HepG2 (cell line): ENCODE measurements around the gene MICA. TPM values are rescaled to one million over a fixed set of nuclear protein-coding genes. Genes with fewer than 3 reads are reported as not detected.

ENCODE experiments used
- ATAC-seq: fragments of 200-7000 bp; cut with Tn5 transposase; 3 replicates; pipeline ENCODE4 v1.9.1; 2020; ENCODE audit warnings: mild to moderate bottlenecking, moderate library complexity
- BruUV-seq: library from RNA; stranded (reverse); fragments of 400-500 nt; replicated peaks from 2 replicates; lab custom pipeline; 2021; lab: Mats Ljungman, UMichigan
- CTCF ChIA-PET: fragments of 300-600 bp; formaldehyde crosslinking; extraction: SDS; loops from one replicate; lab custom pipeline; 2021; ENCODE audit warnings: low total read pairs, inconsistent platforms, low intra/inter-chr PET ratio; lab: Yijun Ruan, JAX
- POLR2A ChIA-PET: fragments of 350-600 bp; sonication (Branson Sonifier 250); formaldehyde crosslinking; loops from one replicate; lab custom pipeline; 2020; ENCODE audit warnings: antibody characterized with exemption, inconsistent platforms; lab: Yijun Ruan, JAX
- DNase-seq: peaks from one replicate; pipeline ENCODE4 v3.0.0-alpha.2; 2015; ENCODE audit warnings: low spot score
- FAIRE-seq: peaks from 3 replicates; lab custom pipeline; 2011; peaks lifted over from hg19 to GRCh38; lab: Jason Lieb, UNC
- H2AFZ ChIP-seq: one replicate; pipeline ENCODE4 v1.6.1; 2011; ENCODE audit warnings: low read length, inconsistent platforms
- H3K27ac ChIP-seq: fragments of 300-600 bp; 3 replicates; pipeline ENCODE4 v1.8.0; 2011; ENCODE audit warnings: mixed run types, mild to moderate bottlenecking, mixed read lengths, low read length, inconsistent platforms; ENCODE audit not compliant: insufficient read depth; ENCODE audit errors: extremely low read length
- H3K27me3 ChIP-seq, 2 experiments: fragments of 200-600 bp in 1 of 2; 2 replicates in 1 of 2; 3 replicates in 1 of 2; pipeline versions ENCODE4 v1.6.0 to v1.8.0; 2011; ENCODE audit warnings: low read length in 2 of 2, mild to moderate bottlenecking in 2 of 2, moderate library complexity in 2 of 2, inconsistent platforms in 1 of 2; ENCODE audit not compliant: insufficient read depth in 2 of 2, control insufficient read depth in 1 of 2
- H3K36me3 ChIP-seq, 2 experiments: fragments of 200-600 bp in 1 of 2; replicated peaks in 1 of 2; 2 replicates in 1 of 2; 3 replicates in 1 of 2; pipeline versions ENCODE4 v1.5.1 to v1.8.0; 2011; ENCODE audit warnings: low read length in 2 of 2, inconsistent platforms in 1 of 2; ENCODE audit not compliant: insufficient read depth in 2 of 2, control insufficient read depth in 1 of 2
- H3K4me1 ChIP-seq: 2 replicates; pipeline ENCODE4 v1.5.1; 2012; ENCODE audit warnings: low read length, inconsistent platforms; ENCODE audit not compliant: insufficient read depth
- H3K4me2 ChIP-seq: 2 replicates; pipeline ENCODE4 v1.6.0; 2011; ENCODE audit warnings: low read depth, low read length, inconsistent platforms
- H3K4me3 ChIP-seq, 3 experiments: fragments of 200-600 bp in 1 of 3; sonication (generic), shearing (Covaris generic) in 1 of 3; replicated peaks in 1 of 3; 2 replicates each; pipeline ENCODE4 v1.5.1; 2011 to 2016; ENCODE audit warnings: low read length in 3 of 3, inconsistent platforms in 2 of 3, low read depth in 2 of 3, mild to moderate bottlenecking in 2 of 3, control low read depth in 1 of 3, mixed read lengths in 1 of 3; ENCODE audit not compliant: insufficient read depth in 1 of 3
- H3K79me2 ChIP-seq: one replicate; pipeline ENCODE4 v1.6.1; 2011; ENCODE audit warnings: low read length, inconsistent platforms; ENCODE audit not compliant: insufficient read depth
- H3K9ac ChIP-seq: 2 replicates; pipeline ENCODE4 v1.6.0; 2011; ENCODE audit warnings: mild to moderate bottlenecking, low read depth, low read length, inconsistent platforms; ENCODE audit not compliant: insufficient read depth
- H3K9me3 ChIP-seq: 2 replicates; pipeline ENCODE4 v1.5.1; 2012; ENCODE audit warnings: mild to moderate bottlenecking, low read length
- H4K20me1 ChIP-seq: 2 replicates; pipeline ENCODE4 v1.6.0; 2011; ENCODE audit warnings: inconsistent platforms, mild to moderate bottlenecking, low read length, moderate library complexity; ENCODE audit not compliant: insufficient read depth
- BRCA1 ChIP-seq: sonication (generic); formaldehyde crosslinking; IDR thresholded peaks from 2 replicates; pipeline ENCODE4 v1.4.0; 2020; ENCODE audit warnings: missing genetic modification reagents
- CBX2 ChIP-seq, 2 experiments: fragments of 200-600 bp in 1 of 2; sonication (generic); formaldehyde crosslinking in 1 of 2; IDR thresholded peaks; 2 replicates each; pipeline versions ENCODE4 v1.7.0 to v1.8.1; 2018 to 2022; ENCODE audit warnings: low read depth in 2 of 2, low read length in 1 of 2, mild to moderate bottlenecking in 1 of 2, missing genetic modification reagents in 1 of 2
- FOSL2 ChIP-seq: sonication (generic); formaldehyde crosslinking; IDR thresholded peaks from 2 replicates; pipeline ENCODE4 v1.4.0; 2020; ENCODE audit warnings: missing genetic modification reagents
- HBP1 ChIP-seq: IDR thresholded peaks from 2 replicates; pipeline ENCODE4 v1.6.1; 2016; ENCODE audit warnings: low read depth, control low read depth
- KAT7 ChIP-seq: IDR thresholded peaks from 2 replicates; pipeline ENCODE4 v1.6.1; 2018; ENCODE audit warnings: borderline replicate concordance, missing compliant biosample characterization
- KMT2A ChIP-seq: sonication (generic); formaldehyde crosslinking; IDR thresholded peaks from 2 replicates; pipeline ENCODE4 v1.4.0; 2020; ENCODE audit warnings: missing genetic modification reagents
- MXI1 ChIP-seq: IDR thresholded peaks from 3 replicates; pipeline ENCODE4 v1.6.1; 2012; ENCODE audit warnings: low read depth, low read length, inconsistent platforms, borderline replicate concordance
- SALL2 ChIP-seq: sonication (generic); formaldehyde crosslinking; IDR thresholded peaks from 2 replicates; pipeline ENCODE4 v1.8.1; 2023; ENCODE audit warnings: mild to moderate bottlenecking, missing genetic modification reagents, inconsistent platforms
- TOE1 ChIP-seq: sonication (generic); formaldehyde crosslinking; IDR thresholded peaks from 2 replicates; pipeline ENCODE4 v1.4.0; 2020; ENCODE audit warnings: mild to moderate bottlenecking, missing genetic modification reagents
- ZC3H4 ChIP-seq: sonication (generic); formaldehyde crosslinking; IDR thresholded peaks from 2 replicates; pipeline ENCODE4 v1.4.0; 2020; ENCODE audit warnings: missing genetic modification reagents, borderline replicate concordance
- ZGPAT ChIP-seq: IDR thresholded peaks from 2 replicates; pipeline ENCODE4 v1.6.1; 2016; ENCODE audit warnings: mild to moderate bottlenecking
- ZNF414 ChIP-seq: sonication (generic); formaldehyde crosslinking; IDR thresholded peaks from 2 replicates; pipeline ENCODE4 v1.5.0; 2020; ENCODE audit warnings: missing genetic modification reagents
- WGBS: methylation state at CpG from one replicate; pipeline ENCODE4 v1.1.6; 2017; ENCODE audit warnings: low lambda C conversion rate; 5-methylcytosine and 5-hydroxymethylcytosine counted together
- in situ Hi-C: cut with HindIII; loops from 2 replicates; pipeline ENCODE4 v1.10.0; 2017; ENCODE audit warnings: low pct_unique_long_range_greater_than_20kb; ENCODE audit not compliant: extremely low pct_ligation_motif_present
- intact Hi-C: fragments of 100-400 bp; cut with micrococcal nuclease; formaldehyde crosslinking; loops from one replicate; pipeline ENCODE4 v1.10.0; 2022; ENCODE audit not compliant: unreplicated experiment
- polyA plus RNA-seq, 8 experiments: library from polyadenylated mRNA; depleted of rRNA in 3 of 8; stranded (reverse) in 7 of 8; unstranded in 1 of 8; fragments of >200 nt; fragmentation: Illumina TruSeq in 4 of 8; extraction: Trizol in 4 of 8; gene quantifications; 2 replicates each; pipeline versions ENCODE4 v1.2.1 to v1.2.3, GENCODE V29; 2011 to 2016; ENCODE audit warnings: low read depth in 4 of 8, missing spikeins in 1 of 8, mixed read lengths in 1 of 8; ENCODE audit not compliant: insufficient read depth in 1 of 8
- total RNA-seq, 5 experiments: library from RNA; depleted of rRNA; stranded (reverse); fragments of >200 nt; fragmentation: Illumina TruSeq; extraction: Trizol; gene quantifications; 2 replicates each; pipeline ENCODE4 v1.2.3, GENCODE V29; 2016; ENCODE audit warnings: low read depth in 1 of 5

The MICA gene
- total and polyA plus RNA-seq, 2 of the 13 experiments (the other 11 are each of a cell fraction or from before 2014, with no cell fraction given): 21.6 to 38.1 TPM

- TF ChIP-seq KAT7 (CRISPR knock-in tag): no peak
- TF ChIP-seq ZC3H4 (CRISPR knock-in tag): no peak
- no peak for TF ChIP-seq ZGPAT
- no peak for TF ChIP-seq MXI1
- TF ChIP-seq CBX2 (IDR thresholded peaks at IDR 0.05; ENCODE audit: low read depth, low read length): no peak
- no peak for TF ChIP-seq CBX2 (CRISPR knock-in tag; IDR thresholded peaks at IDR 0.05; ENCODE audit: low read depth)
Measured at GRCh38 chr6:31354158-31354863, 49.1 kb upstream of the MICA start (continued).

- Histone ChIP-seq H3K79me2 (no peaks in the 10 kb centered on the region), H3K4me1 (no peaks in the 10 kb centered on the region), H4K20me1 (no peaks in the 10 kb centered on the region), H3K36me3 (no peaks in the 10 kb centered on the region), H3K27ac (no peak overlapping the region), H3K27me3 (peaks cover 0 to 20% of the 10 kb centered on the region in 2 experiments; a peak in 2 of 5 replicates), H3K9me3 (no peaks in the 10 kb centered on the region), H3K4me3 (no peak overlapping the region), H3K4me2 (no peak overlapping the region), H2AFZ (no peak overlapping the region), H3K9ac (no peak overlapping the region)
- in situ Hi-C loops: loop anchor here (5.0 to 25.0 kb wide), 2 partner anchors 88 to 1468 kb away; no protein-coding TSS in a partner anchor
- DNase-seq (no peak), ATAC-seq (no peak), FAIRE-seq (no peak)
- TF ChIP-seq SALL2 (CRISPR knock-in tag): no peak
- TF ChIP-seq FOSL2 (CRISPR knock-in tag): no peak
- TF ChIP-seq BRCA1 (CRISPR knock-in tag): no peak
- TF ChIP-seq HBP1 (CRISPR knock-in tag): no peak
- no peak for TF ChIP-seq KMT2A (CRISPR knock-in tag)
- TF ChIP-seq ZNF414: no peak
- TF ChIP-seq TOE1 (CRISPR knock-in tag): no peak
- ChIA-PET POLR2A (no interaction called here), CTCF (no interaction called here)
- intact Hi-C loops: loop anchor here (2.0 kb wide), 1 partner anchor 86 kb away; no protein-coding TSS in a partner anchor
- WGBS: 76% methylated on average over 11 of the region's 11 CpGs
- BruUV-seq: no TSS peak
Measured at GRCh38 chr6:31354864-31355582, 48.4 kb upstream of the MICA start.
